ENCODE results near the gene GPR18. TPM values are rescaled to one million over a fixed set of nuclear protein-coding genes. Genes with fewer than 3 reads are reported as not detected.
A peak's percentile ranks its signal among the peaks of the same experiment; 100 is the strongest.

The GPR18 gene
- total RNA-seq, 2 experiments from 2014 or later = 10.9 to 13.7 TPM

- H3K27ac ChIP-seq (ENCODE audit: low read depth, low read length, poor library complexity, severe bottlenecking) = peak overlapping the region; percentile 97
- intact Hi-C loops (cut with micrococcal nuclease; ENCODE audit: unreplicated experiment) = no loop called here
- CTCF ChIA-PET (ENCODE audit: unreplicated experiment) = no interaction called here
Measured at GRCh38 chr13:99226513-99226912, 31.7 kb downstream of the GPR18 start.

GRCh38 chr13:99225078-99225477, 33.1 kb downstream of the GPR18 start:
- Histone ChIP-seq H3K4me2 (ENCODE audit: low read length) (peak overlapping the region; percentile 75), H3K9me3 (ENCODE audit: low read length) (no peaks in the 10 kb centered on the region), H4K20me1 (ENCODE audit: insufficient read depth, low read length) (no peaks in the 10 kb centered on the region), H3K27ac (ENCODE audit: low read depth, low read length, poor library complexity, severe bottlenecking) (peak overlapping the region; percentile 97), H3K9me2 (ENCODE audit: insufficient read depth, low read length) (no peaks in the 10 kb centered on the region), H2AFZ (ENCODE audit: low read length) (no peak overlapping the region), H3K4me1 (ENCODE audit: insufficient read depth, low read length, poor library complexity, severe bottlenecking) (peaks cover 96% of the 10 kb centered on the region), H3K4me3 (ENCODE audit: low read depth, low read length, poor library complexity, severe bottlenecking) (peak overlapping the region; percentile 57), H3K36me3 (ENCODE audit: insufficient read depth, low read length) (0 out of 2 replicates have a peak, but pooled peaks cover 9% of the 10 kb centered on the region), H3K79me2 (ENCODE audit: insufficient read depth, low read depth, low read length) (peaks cover 88% of the 10 kb centered on the region)
- no TSS peak for BruUV-seq (replicated peaks)
- no peak for DNase-seq (ENCODE audit: low spot score)
- ChIA-PET CTCF (ENCODE audit: unreplicated experiment) (no interaction called here), POLR2A (no interaction called here)
- intact Hi-C loops (cut with micrococcal nuclease; ENCODE audit: unreplicated experiment) = no loop called here
- TF ChIP-seq EZH2phosphoT487 (IDR thresholded peaks at IDR 0.05; ENCODE audit: borderline replicate concordance, low read depth, low read length) = no peak
- TF ChIP-seq, protein P1, sequence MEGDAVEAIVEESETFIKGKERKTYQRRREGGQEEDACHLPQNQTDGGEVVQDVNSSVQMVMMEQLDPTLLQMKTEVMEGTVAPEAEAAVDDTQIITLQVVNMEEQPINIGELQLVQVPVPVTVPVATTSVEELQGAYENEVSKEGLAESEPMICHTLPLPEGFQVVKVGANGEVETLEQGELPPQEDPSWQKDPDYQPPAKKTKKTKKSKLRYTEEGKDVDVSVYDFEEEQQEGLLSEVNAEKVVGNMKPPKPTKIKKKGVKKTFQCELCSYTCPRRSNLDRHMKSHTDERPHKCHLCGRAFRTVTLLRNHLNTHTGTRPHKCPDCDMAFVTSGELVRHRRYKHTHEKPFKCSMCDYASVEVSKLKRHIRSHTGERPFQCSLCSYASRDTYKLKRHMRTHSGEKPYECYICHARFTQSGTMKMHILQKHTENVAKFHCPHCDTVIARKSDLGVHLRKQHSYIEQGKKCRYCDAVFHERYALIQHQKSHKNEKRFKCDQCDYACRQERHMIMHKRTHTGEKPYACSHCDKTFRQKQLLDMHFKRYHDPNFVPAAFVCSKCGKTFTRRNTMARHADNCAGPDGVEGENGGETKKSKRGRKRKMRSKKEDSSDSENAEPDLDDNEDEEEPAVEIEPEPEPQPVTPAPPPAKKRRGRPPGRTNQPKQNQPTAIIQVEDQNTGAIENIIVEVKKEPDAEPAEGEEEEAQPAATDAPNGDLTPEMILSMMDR (conservative IDR thresholded peaks at IDR 0.05; ENCODE audit: low read length) = no peak

More at GRCh38 chr13:99226513-99226912, 31.7 kb downstream of the GPR18 start:
- Histone ChIP-seq H3K4me1 (ENCODE audit: insufficient read depth, low read length, poor library complexity, severe bottlenecking) (peaks cover 96% of the 10 kb centered on the region), H3K36me3 (ENCODE audit: insufficient read depth, low read length) (0 out of 2 replicates have a peak, but pooled peaks cover 9% of the 10 kb centered on the region), H3K9me2 (ENCODE audit: insufficient read depth, low read length) (no peaks in the 10 kb centered on the region), H3K4me3 (ENCODE audit: low read depth, low read length, poor library complexity, severe bottlenecking) (no peak overlapping the region), H3K9me3 (ENCODE audit: low read length) (no peaks in the 10 kb centered on the region), H3K79me2 (ENCODE audit: insufficient read depth, low read depth, low read length) (peaks cover 88% of the 10 kb centered on the region), H3K4me2 (ENCODE audit: low read length) (0 out of 2 replicates have a peak overlapping the region, but pooled peaks have one; percentile 18), H2AFZ (ENCODE audit: low read length) (no peak overlapping the region), H4K20me1 (ENCODE audit: insufficient read depth, low read length) (no peaks in the 10 kb centered on the region)
- POLR2A ChIA-PET = interaction anchor here (2.2 kb wide), 1 partner anchor 22 kb away, joined by 4 read pairs; no protein-coding TSS in a partner anchor
- no TSS peak for BruUV-seq (replicated peaks)
- DNase-seq (ENCODE audit: low spot score) = no peak
- no peak for TF ChIP-seq EZH2phosphoT487 (IDR thresholded peaks at IDR 0.05; ENCODE audit: borderline replicate concordance, low read depth, low read length)
- TF ChIP-seq, protein P1 (conservative IDR thresholded peaks at IDR 0.05; ENCODE audit: low read length) = no peak

DNA sequence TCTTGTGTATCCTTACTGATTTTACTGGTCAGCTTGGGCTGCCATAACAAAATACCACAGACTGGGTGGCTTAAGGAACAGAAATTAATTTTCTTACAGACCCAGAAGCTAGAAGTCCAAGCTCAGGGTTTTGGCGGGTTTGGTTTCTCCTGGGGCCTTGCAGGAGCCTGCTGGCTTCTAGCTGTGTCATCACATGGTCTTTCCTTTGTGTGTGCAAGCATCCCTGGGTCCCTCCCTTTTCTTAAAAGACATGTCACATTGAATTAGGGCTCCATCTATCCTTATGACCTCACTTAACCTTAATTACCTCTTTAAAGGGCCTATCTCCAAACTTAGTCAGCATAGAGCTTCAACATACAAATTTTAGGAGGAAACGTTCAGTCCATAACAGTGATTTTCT, 34.2 kb downstream of the GPR18 start:
- CTCF ChIA-PET (ENCODE audit: unreplicated experiment) = no interaction called here
- H3K36me3 ChIP-seq (ENCODE audit: insufficient read depth, low read length) = 0 out of 2 replicates have a peak, but pooled peaks cover 9% of the 10 kb centered on the region

More for the DNA sequence above, 34.2 kb downstream of the GPR18 start:
- H3K9me2 ChIP-seq (ENCODE audit: insufficient read depth, low read length) = no peaks in the 10 kb centered on the region
- peak overlapping the region; percentile 75 for H3K4me2 ChIP-seq (ENCODE audit: low read length)
- peaks cover 96% of the 10 kb centered on the region for H3K4me1 ChIP-seq (ENCODE audit: insufficient read depth, low read length, poor library complexity, severe bottlenecking)
- no TSS peak for BruUV-seq (replicated peaks)
- 0 out of 2 replicates have a peak overlapping the region, but pooled peaks have one; percentile 35 for H2AFZ ChIP-seq (ENCODE audit: low read length)
- no peaks in the 10 kb centered on the region for H3K9me3 ChIP-seq (ENCODE audit: low read length)
- no peaks in the 10 kb centered on the region for H4K20me1 ChIP-seq (ENCODE audit: insufficient read depth, low read length)
- TF ChIP-seq, protein P1 (conservative IDR thresholded peaks at IDR 0.05; ENCODE audit: low read length) = no peak
- TF ChIP-seq EZH2phosphoT487 (IDR thresholded peaks at IDR 0.05; ENCODE audit: borderline replicate concordance, low read depth, low read length) = no peak
- peak; percentile 38 for DNase-seq (ENCODE audit: low spot score)
- intact Hi-C loops (cut with micrococcal nuclease; ENCODE audit: unreplicated experiment) = no loop called here
- H3K27ac ChIP-seq (ENCODE audit: low read depth, low read length, poor library complexity, severe bottlenecking) = peak overlapping the region; percentile 97
- peak overlapping the region; percentile 57 for H3K4me3 ChIP-seq (ENCODE audit: low read depth, low read length, poor library complexity, severe bottlenecking)
- POLR2A ChIA-PET = interaction anchor here (1.0 to 1.2 kb wide), 2 partner anchors 9 to 18 kb away, joined by 4 to 5 read pairs; no protein-coding TSS in a partner anchor
- peaks cover 89% of the 10 kb centered on the region for H3K79me2 ChIP-seq (ENCODE audit: insufficient read depth, low read depth, low read length)

Measured in OCI-LY7 (cell line).